ENCODE measurements around the gene TMCO1. TPM values are rescaled to one million over a fixed set of nuclear protein-coding genes. Genes with fewer than 3 reads are reported as not detected.
A peak's percentile ranks its signal among the peaks of the same experiment; 100 is the strongest.
"Not testable (repeated sequence)": the region's sequence is repeated elsewhere in the genome, so short reads cannot be mapped to it uniquely, and the experiment has no call there.

Gene TMCO1
- total RNA-seq, 3 donors from 2014 or later: 103 to 209 (median 144) TPM

DNA sequence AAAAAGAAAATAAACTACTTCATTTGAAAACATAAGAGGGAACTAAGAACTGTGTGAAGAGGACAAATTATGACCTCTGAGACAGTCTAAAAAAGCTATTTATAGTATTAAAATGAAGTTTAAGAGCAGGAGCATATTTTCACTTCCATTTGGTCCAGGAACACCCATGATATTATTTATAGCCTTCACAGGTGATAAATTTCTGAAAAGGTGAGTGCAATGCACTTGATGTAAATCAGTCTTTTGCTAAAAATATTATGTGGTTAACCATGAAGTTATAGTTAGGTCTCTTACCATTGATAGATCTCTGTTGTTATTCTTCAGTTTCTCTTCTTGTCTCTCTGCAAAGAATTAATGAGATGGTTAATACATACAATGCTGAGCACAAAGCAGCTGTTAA is 14.7 kb downstream of the TMCO1 start:
- no peak overlapping the region for H3K4me3 ChIP-seq
- DNase-seq (no peak), ATAC-seq (no peak)
- TF ChIP-seq, protein P1, sequence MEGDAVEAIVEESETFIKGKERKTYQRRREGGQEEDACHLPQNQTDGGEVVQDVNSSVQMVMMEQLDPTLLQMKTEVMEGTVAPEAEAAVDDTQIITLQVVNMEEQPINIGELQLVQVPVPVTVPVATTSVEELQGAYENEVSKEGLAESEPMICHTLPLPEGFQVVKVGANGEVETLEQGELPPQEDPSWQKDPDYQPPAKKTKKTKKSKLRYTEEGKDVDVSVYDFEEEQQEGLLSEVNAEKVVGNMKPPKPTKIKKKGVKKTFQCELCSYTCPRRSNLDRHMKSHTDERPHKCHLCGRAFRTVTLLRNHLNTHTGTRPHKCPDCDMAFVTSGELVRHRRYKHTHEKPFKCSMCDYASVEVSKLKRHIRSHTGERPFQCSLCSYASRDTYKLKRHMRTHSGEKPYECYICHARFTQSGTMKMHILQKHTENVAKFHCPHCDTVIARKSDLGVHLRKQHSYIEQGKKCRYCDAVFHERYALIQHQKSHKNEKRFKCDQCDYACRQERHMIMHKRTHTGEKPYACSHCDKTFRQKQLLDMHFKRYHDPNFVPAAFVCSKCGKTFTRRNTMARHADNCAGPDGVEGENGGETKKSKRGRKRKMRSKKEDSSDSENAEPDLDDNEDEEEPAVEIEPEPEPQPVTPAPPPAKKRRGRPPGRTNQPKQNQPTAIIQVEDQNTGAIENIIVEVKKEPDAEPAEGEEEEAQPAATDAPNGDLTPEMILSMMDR (IDR thresholded peaks at IDR 0.05): no peak
- no peaks in the 10 kb centered on the region for H3K36me3 ChIP-seq (ENCODE audit: low read depth)
- intact Hi-C loops (cut with DNase I, micrococcal nuclease): no loop called here
- H3K9me3 ChIP-seq: no peaks in the 10 kb centered on the region
- H3K4me1 ChIP-seq (ENCODE audit: low read depth): no peaks in the 10 kb centered on the region

DNA sequence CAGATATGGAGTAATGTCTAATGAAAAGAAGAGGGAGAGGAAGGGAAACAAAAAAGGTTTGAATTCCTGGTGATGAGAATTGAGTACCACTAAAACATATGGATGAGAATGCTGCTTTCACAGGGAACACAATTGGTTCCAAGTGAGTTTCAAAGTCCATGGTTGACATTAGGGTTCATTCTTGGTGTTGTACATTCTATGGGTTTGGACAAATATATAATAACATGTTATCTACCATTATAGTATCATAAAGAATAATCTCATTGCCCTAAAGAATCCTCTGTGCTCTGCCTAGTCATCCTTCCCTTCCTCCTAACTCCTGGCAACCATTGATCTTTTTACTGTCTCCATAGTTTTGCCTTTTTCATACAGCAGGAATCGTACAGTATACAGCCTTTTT is 20.1 kb downstream of the TMCO1 start:
- ATAC-seq: peak; percentile 71
- intact Hi-C loops (cut with DNase I, micrococcal nuclease): no loop called here
- Histone ChIP-seq H3K36me3 (ENCODE audit: low read depth) (peaks cover 5% of the 10 kb centered on the region), H3K9me3 (no peaks in the 10 kb centered on the region), H3K4me1 (ENCODE audit: low read depth) (peaks cover 7% of the 10 kb centered on the region), H3K4me3 (no peak overlapping the region)
- TF ChIP-seq, protein P1 (IDR thresholded peaks at IDR 0.05): no peak
- DNase-seq: no peak

DNA sequence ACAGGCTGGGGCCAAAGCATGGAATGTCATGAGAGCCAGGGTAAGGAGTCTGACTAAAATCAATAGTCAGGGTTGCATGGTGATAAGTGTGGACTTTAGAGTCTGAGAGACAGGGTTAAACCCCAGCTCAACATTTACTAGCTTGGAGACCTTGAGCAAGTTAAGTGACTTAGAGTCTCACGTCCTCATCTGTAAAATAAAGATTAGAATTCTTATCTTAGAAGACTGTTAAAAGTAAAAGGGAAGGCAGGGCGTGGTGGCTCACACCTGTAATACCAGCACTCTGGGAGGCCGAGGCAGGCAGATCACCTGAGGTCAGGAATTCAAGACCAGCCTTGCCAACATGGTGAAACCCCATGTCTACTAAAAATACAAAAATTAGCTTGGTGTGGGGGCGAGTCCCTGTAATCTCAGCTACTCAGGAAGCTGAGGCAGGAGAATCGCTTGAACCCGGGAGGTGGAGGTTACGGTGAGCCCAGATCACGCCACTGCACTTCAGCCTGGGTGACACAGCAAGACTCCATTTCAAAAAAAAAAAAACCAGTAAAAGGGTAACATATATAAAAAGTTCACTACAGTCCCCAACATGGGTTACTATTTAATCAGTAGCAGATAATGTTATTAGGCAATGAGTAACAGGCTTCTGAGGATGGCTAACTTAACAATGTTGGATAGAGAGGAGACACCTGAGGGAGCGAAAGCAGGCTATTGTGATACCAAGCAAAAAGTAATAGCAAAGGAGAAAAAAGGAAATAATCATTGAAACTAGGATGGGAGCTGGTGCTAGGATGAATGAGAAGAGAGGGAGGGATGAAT is 20.8 kb downstream of the TMCO1 start:
- ATAC-seq (peak; percentile 95), DNase-seq (peak in 2 of 3 donors; percentile 52 to 57)
- intact Hi-C loops (cut with DNase I, micrococcal nuclease): no loop called here

DNA sequence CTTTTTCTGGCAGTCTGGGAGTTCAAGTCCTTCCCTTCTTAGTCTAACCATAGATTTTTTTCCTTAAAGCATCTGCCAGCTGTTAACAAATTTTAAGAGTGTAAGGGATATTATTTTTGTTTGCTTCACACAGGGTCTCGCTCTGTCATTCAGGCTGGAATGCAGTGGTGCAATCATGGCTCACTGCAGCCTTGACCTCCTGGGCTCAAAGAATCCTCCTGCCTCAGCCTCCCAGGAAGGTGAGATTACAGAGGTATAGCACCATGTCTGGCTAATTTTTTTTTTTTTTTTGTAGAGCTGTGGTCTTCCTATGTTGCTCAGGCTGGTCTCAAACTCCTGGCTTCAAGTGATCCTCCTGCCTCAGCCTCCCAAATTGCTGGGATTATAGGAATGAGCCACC is 23.8 kb downstream of the TMCO1 start:
- intact Hi-C loops (cut with DNase I, micrococcal nuclease); DNase-seq; H3K9me3 ChIP-seq; H3K4me1 ChIP-seq (ENCODE audit: low read depth); ATAC-seq; H3K4me3 ChIP-seq: not testable (repeated sequence)
- H3K36me3 ChIP-seq (ENCODE audit: low read depth): peaks cover 17% of the 10 kb centered on the region

More for the DNA sequence above, 20.8 kb downstream of the TMCO1 start:
- peaks cover 7% of the 10 kb centered on the region for H3K4me1 ChIP-seq (ENCODE audit: low read depth)
- H3K4me3 ChIP-seq: no peak overlapping the region
- H3K9me3 ChIP-seq: no peaks in the 10 kb centered on the region
- H3K36me3 ChIP-seq (ENCODE audit: low read depth): peaks cover 6% of the 10 kb centered on the region
- TF ChIP-seq, protein P1 (IDR thresholded peaks at IDR 0.05): no peak

DNA sequence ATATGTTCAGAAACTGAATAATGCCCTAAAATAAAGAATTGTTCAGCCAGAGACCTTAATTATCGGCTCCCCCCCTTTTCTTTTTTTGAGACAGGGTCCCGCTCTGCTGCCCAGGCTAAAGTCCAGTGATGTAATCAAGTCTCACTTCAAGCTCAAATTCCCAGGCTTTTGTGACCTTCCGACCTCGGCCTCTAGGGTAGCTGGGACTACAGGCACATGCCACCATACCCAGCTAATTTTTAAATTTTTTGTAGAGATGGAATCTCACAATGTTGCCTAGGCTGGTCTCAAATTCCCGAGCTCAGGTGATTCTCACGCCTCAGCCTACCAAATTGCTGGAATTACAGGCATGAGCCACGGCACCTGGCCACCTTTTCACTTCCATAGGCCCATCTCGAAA is 26.5 kb downstream of the TMCO1 start:
- no peaks in the 10 kb centered on the region for H3K9me3 ChIP-seq
- no peak overlapping the region for H3K4me3 ChIP-seq
- DNase-seq: no peak
- intact Hi-C loops (cut with DNase I, micrococcal nuclease): no loop called here
- no peaks in the 10 kb centered on the region for H3K4me1 ChIP-seq (ENCODE audit: low read depth)
- peaks cover 17% of the 10 kb centered on the region for H3K36me3 ChIP-seq (ENCODE audit: low read depth)
- TF ChIP-seq, protein P1 (IDR thresholded peaks at IDR 0.05): no peak
- no peak for ATAC-seq

DNA sequence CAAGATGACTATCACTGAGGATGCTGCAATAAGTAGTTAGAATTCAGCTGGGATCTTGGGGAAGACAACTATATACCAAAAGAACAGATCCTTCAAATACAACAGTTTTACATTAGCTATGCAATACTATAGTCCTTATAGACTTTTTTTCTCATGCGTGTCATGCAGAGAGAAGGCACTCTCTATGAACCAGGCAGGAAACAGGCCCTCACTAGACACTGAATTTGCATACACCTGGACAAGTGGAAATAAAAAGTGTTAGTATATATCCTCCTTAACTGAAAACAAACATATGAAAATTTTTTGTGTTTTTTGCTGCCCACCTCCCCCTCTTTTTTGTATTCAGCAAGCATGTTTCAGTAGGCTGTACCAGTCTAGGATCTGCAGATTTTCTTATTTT is 29.9 kb downstream of the TMCO1 start:
- intact Hi-C loops (cut with DNase I, micrococcal nuclease): no loop called here
- Histone ChIP-seq H3K4me1 (ENCODE audit: low read depth) (no peaks in the 10 kb centered on the region), H3K9me3 (no peaks in the 10 kb centered on the region), H3K4me3 (no peak overlapping the region), H3K36me3 (ENCODE audit: low read depth) (peaks cover 14% of the 10 kb centered on the region)
- TF ChIP-seq, protein P1 (IDR thresholded peaks at IDR 0.05): no peak
- DNase-seq (no peak), ATAC-seq (peak; percentile 38)

Measured in mucosa of descending colon (tissue), 3 donors.